RPMI8226 (cell line): ENCODE measurements around the gene UMAD1.
"Not testable (repeated sequence)": the region's sequence is repeated elsewhere in the genome, so short reads cannot be mapped to it uniquely, and the experiment has no call there.

ENCODE experiments used
- DNase-seq: peaks from one replicate; pipeline ENCODE4 v3.0.0-alpha.2; 2015

UMAD1 gene

DNA sequence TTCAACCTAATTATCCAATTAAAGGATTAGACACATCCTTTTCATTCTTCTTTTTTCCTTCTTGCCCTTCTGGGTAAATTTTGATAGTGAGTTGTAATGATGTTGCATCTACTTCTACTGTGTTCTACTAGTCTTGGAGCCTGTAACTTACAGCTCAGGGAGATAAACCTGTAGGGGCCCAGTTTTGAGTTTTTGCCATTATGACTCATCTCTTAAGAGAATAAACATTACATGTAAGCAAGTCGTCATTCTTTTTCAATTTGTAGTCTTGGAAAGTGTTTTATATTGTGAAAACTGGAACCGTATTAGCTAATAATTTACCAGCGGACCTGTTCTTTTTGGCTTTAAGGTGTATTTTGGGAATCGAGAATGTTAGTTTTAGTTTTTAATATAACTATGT lies 167.6 kb downstream of the UMAD1 start:
- DNase-seq = no peak

DNA sequence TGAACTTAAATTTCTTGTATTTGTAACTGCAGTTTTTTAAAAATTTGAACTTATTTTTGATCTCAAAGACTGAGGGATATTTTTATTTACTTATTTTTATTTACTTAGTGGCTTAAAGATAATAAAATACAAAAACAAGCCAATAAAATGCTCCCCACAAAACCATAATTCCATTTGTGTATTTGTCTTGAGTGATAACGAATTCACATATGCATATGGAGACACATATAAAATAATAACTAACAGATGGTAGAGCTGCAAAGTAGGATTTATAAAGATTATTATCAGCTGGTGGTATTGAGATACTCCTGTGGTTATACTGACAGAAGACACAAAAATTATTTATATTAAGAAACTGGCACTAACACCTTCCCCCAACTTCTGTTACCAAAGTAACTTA lies 168.1 kb downstream of the UMAD1 start:
- DNase-seq = no peak

- DNase-seq = no peak
Measured at GRCh38 chr7:7810380-7810779, 169.8 kb downstream of the UMAD1 start.

DNA sequence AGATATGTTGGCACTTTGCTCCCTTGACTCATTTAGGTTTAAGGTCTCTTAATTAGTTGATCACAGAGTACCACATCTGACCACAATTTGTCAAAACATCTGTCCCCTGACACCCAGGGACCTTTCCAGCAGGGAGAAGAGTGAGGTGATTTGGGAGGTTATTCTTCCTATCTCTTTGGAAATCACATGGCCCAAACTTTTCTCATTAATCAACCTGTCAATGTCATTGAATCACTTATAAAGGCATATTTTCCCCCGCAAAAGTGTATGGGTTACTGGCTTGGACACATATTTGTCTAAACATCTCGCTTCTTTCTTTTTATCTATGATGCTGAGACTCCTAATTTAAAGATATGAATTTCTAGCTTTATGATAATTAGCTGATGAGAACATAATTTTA lies 170.3 kb downstream of the UMAD1 start:
- DNase-seq = no peak

DNA sequence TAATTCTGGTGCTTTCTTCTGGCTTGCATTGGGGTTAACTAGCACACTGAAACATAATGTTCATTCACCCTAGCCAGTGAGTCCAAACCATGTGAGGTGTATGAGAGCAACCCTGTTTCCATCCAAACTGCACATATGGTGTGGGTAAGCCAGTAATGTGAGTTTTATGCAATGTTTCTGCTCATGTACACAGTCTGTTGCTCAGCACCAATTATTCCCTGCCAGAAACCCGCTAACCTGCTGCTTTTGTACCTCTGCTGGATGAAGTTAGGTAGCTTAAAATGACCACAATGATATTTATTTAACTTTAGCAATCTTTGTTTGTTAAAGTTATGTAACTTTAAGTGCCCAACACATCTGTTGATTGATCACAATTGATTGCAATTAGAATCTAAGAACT lies 171.6 kb downstream of the UMAD1 start:
- no peak for DNase-seq

DNA sequence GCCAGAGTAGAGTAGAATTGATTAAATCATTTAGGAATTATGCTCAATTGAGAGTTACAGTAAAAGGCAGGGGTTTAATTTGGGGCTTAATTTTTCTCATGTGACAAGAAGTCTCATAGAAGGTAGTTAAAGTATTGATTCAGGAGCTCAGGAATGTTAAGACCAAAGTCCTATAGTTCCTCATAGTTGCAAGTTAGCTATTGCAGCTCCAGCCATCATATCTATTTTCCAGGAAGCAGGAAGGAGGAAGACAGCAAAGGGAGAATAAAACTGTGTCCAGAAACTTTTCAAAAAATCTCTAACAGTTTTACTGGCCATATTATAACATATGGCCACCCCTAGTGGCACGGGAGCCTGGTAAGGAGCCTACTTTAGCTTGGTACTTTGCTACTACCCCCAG lies 174.8 kb downstream of the UMAD1 start:
- no peak for DNase-seq

DNA sequence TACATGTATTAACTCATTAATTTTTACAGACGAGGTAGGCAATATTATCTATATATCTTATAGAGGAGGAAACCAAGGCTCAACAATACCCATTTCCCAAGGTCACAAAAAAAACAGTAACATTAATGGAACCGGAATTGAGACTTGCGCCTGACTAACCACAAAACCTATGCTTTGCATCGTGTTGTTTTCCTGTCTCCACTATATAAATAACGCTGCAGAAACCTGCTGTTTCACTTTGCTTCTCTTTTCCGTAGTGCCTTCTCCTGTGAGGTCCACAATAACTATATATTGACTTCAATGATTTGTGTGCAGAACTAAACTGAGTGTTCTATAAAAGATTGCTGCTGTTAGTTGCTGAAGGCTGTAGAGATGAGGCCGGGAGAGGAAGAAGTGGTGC lies 175.5 kb downstream of the UMAD1 start:
- no peak for DNase-seq

DNA sequence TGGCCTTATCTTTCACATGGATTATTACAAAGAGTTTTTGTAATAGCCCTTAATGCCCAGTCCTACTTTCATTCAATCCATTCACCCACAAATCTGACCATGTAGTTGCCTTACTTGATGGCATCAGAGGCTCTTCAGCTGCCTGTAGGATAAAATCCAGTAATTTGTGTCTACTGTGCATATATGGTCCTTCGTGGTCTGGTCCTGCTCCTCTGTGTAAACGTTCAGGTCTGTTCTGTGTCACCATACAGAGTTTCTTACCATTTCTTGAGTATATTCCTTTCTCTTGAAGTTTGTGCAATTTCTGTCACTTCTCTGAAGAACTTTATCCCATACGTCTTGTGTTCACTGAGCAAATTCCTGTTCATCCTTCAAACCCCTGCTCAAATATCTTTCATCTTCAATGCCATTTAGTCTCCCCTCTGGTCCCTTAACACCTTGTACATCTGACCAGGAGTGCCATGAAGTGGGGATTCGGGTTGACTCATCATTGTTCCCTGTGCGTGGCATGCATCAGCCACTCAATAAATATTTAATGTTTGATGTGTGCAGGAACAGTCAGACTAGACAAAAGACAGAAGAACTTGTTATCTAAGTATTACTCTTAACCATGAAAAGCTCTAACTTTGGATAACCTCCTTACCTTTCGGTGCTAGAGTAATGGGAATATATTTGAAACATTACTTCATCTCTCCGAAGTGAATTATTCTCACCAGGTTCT lies 176.4 kb downstream of the UMAD1 start:
- no peak for DNase-seq

DNA sequence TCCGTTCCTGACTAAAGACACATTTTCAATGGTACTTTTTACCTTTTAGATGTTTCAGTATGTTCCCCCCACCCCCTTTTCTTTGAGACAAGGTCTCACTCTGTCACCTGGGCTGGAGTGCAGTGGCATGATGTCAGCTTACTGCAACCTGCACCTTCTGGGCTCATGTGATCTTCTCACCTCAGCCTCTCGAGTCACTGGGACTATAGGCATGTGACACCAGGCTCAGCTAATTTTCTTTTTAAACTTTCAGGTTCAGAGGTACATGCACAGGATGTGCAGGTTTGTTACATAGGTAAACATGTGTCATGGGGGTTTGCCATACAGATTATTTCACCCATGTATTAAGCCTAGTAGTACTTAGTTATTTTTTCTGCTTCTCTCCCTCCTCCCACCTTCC lies 177.2 kb downstream of the UMAD1 start:
- no peak for DNase-seq

GRCh38 chr7:7818179-7818578 lies 177.6 kb downstream of the UMAD1 start:
- DNase-seq = not testable (repeated sequence)

- DNase-seq = no peak
Measured at GRCh38 chr7:7819442-7820247, 179.1 kb downstream of the UMAD1 start.

GRCh38 chr7:7820409-7820808 lies 179.9 kb downstream of the UMAD1 start:
- DNase-seq = no peak

- DNase-seq = no peak
Measured at GRCh38 chr7:7820939-7821338, 180.4 kb downstream of the UMAD1 start.

- no peak for DNase-seq
Measured at GRCh38 chr7:7821517-7821916, 181.0 kb downstream of the UMAD1 start.

DNA sequence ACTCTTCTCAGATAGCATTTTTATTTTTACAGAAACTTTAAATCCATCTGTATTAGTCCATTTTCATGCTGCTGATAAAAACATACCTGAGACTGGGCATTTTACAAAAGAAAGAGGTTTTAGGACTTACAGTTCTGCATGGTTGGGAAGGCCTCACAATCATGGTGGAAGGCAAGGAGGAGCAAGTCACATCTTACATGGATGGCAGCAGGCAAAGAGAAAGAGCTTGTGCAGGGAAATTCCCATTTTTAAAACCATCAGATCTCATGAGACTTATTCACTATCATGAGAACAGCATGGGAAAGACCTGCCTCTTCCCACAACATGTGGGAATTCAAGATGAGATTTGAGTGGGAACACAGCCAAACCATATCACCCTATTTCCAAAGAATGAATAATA lies 184.7 kb downstream of the UMAD1 start:
- DNase-seq = not testable (repeated sequence)

GRCh38 chr7:7829667-7830066 lies 189.1 kb downstream of the UMAD1 start:
- no peak for DNase-seq

DNA sequence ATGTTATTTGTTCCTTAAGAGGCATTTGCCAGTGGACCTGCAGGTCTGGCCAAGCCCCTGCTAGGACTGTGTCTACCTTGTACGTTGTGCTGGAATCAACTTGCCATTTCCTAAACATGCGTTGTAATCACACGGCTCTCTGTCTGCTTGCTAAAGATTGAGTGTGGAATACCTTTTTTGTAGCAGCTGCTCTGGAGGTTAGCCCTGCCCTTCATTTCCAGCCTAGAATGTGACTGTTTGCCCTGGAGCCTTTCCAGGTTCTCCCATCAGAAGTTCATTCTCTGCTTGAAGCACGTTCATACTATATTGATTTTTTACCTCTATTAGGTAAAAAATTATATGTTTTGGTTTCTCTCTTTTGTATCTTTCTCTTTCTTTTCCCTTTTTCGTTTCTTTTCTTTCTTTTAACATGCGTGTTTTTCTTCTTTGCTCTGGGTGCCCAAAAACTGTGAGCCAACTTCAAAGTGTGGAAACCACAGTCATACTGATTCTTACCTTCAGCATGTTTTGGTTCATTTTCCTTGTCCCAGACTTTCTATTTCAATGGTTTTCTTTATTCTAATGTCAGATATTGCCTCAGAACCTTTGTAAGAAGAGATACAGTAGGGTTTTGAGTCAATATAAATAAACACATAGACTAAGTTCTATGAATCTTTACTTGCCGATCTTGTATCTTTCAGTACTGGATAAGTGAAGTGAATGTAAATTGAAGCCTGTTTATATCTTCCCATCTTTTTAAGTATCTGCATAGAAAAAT lies 189.7 kb downstream of the UMAD1 start:
- DNase-seq = no peak

DNA sequence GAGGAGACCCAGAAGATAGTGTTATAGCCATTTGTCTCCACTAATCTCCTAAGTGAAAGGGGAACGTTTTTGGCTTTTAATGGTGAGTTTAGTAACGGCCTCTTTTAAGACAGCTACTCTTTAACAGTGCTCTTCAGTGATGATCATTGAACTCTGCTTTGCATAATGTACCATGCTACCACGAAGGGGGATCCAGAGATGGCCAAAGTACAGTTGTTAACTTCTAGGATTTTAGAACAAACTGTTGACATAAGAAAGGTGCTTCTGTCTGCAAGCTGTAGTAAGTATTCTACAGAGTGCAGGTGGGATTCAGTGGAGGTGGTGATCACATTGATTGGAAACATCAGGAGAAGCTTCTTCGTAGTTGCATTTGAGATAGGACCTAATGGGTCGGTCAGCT lies 192.0 kb downstream of the UMAD1 start:
- DNase-seq = no peak

- DNase-seq = no peak
Measured at GRCh38 chr7:7834761-7835160, 194.2 kb downstream of the UMAD1 start.

DNA sequence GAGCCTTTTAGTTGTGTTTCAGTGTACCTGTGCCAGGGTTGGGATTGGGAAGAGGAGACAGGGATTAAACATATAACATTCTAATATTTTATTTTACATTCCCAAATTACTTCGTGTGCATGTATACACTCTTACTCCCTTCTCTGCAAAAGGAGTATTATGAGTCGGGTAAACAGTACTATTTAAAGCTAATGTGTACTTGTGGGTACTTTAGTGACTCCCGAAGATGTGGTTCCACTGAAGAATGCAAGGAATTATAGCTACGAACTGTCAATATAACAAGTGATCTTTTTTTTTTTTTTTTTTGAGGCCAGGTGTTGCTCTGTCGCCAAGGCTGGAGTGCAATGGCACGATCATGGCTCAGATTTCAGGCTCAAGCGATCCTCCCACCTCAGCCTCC lies 200.5 kb downstream of the UMAD1 start:
- DNase-seq = no peak

DNA sequence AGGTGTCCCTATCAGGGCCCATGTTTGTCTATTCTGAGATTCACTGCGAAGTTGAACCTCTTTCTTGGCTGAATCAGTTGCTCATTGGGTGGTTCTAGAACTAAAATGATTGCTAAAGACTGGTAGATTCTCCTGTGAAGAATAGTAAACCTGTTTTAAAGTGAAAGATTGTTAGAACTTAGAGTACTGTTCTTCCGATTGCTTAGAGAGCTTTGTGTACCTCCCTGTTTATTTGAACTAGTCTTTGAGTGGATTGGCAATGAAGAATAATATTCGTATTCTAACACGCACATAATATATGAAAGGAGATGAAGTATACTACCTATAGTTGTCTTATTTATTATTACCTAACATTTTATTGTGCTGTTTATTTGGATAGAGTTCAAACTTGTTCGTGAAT lies 202.7 kb downstream of the UMAD1 start:
- no peak for DNase-seq

- no peak for DNase-seq
Measured at GRCh38 chr7:7843972-7844371, 203.4 kb downstream of the UMAD1 start.

DNA sequence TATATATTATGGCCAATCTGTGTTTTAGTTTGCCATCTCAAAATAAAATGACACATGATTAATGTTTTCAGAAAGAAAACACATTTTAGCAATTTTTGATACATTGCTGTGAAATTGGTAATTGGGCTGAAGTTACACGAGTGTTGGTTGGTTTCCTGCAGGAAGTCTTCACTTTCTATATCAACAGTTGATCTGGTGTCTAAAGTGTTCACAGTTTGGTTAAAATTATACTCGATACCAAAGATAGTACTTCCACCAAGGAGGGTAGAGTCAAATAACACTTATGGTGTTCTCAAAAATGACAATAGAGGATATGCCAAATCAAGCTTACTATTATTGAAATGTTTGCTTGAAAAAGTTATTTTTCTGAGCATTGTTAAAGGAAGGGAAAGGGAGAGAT lies 207.7 kb downstream of the UMAD1 start:
- DNase-seq = no peak

DNA sequence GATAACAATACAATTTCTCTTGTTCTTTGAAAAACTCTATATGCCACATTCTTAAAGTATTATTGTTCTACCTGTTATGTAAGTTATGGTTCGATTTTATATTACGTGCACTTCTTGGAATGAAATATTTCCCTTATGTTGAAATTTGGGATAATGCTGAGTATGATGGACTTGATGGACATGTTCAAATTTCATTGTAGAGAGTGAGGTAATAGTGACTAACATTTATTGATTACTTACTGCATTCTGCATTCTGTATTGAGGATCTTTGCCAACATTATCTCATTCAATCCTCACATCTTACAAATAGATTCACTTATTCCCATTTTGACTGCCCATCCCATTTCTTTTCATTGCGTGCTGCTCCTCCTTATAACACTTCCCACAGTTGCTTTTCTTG lies 208.3 kb downstream of the UMAD1 start:
- no peak for DNase-seq
